Activated CD8-positive, alpha-beta memory T cell treated with anti-CD3 and anti-CD28 coated beads, Interleukin-2, amount 50 U/mL, for 1 hour (primary cell): ENCODE measurements around the gene SLC22A4.

Experiments
- DNase-seq: peaks from one replicate; pipeline ENCODE4 v3.0.0-alpha.2; 2020; ENCODE audit errors: extremely low read depth

SLC22A4 gene

GRCh38 chr5:132300577-132301343 is 6.6 kb downstream of the SLC22A4 start:
- no peak for DNase-seq

GRCh38 chr5:132301344-132302271 is 7.4 kb downstream of the SLC22A4 start:
- no peak for DNase-seq

GRCh38 chr5:132302413-132302812 is 8.2 kb downstream of the SLC22A4 start:
- DNase-seq = no peak

DNA sequence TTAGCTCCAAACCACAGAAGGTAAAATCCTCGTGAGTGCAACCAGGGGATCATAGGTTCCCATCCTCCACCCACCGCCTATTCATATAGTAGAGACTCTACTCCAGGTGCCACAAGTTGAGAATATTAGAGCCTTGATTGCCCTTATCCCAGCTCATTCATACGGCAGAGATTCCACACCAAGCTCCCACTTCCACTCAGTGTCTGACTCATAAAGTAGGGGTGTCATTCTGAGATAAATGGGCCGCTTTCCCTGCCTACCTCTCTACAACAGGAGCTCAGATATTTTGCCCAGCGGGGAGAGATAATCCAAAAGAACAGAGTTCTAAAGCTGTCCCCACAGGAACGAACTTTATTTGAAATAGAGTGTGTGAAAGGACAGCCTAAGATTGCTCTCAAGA is 9.4 kb downstream of the SLC22A4 start:
- DNase-seq = no peak

DNA sequence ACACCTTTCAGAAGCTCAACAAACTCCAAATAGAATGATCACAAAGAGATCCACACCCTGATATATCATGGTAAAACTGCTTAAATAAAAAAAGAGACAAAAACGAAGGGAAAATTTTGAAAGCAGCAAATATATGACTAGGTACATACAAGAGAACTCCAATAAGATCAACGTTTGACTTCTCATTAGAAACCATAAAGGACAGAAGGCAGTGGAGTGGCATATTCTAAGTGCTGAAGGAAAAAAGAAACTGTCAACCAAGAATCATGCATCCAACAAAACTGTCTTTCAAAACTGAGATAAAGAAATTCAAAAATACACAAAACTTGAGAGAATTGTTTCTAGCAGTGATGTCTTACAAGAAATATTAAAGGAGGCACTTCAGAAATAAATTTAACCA is 11.2 kb downstream of the SLC22A4 start:
- DNase-seq = no peak

DNA sequence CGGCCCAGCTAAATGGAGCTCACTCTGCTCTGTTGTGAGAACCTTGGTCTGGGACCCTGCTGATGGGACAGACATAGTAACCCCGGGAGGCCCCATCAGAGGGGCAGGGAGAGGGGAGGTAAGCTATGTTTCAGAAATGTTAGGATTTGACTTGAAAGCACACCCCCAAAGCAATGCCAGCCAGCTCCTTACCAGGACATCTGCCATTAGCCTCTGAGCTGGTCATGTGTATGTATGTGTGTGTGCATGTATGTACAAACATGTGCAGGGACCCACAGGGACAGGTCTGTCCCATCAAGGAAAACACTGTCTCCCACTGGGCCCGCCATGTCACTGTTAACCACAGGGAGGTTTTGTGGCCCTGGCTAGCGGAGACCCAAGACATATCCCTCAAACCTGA is 14.5 kb downstream of the SLC22A4 start:
- no peak for DNase-seq

DNA sequence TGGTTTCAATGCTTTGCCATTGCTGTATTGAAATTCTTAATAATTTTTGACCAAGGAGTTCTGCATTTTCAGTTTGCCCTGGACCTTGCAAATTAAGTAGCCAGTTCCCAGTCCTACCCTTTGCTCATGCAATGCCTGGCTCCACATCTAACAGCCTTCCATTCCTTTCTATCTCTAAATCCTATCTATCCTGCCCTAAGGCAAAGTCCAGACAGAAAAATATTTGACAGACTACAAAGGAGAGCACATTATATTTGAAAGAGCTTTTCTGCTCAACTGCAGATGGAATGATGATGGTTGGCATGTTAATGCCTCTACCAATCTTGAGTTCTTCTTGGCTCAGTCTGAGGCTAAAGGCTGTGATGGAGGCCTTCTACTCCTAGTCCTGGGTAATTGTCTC is 15.5 kb downstream of the SLC22A4 start:
- DNase-seq = no peak

GRCh38 chr5:132310141-132310834 is 16.1 kb downstream of the SLC22A4 start:
- no peak for DNase-seq

GRCh38 chr5:132313366-132313765 is 19.2 kb downstream of the SLC22A4 start:
- no peak for DNase-seq

- no peak for DNase-seq
These were observed 19.8 kb downstream of the SLC22A4 start for GRCh38 chr5:132313961-132314432.

DNA sequence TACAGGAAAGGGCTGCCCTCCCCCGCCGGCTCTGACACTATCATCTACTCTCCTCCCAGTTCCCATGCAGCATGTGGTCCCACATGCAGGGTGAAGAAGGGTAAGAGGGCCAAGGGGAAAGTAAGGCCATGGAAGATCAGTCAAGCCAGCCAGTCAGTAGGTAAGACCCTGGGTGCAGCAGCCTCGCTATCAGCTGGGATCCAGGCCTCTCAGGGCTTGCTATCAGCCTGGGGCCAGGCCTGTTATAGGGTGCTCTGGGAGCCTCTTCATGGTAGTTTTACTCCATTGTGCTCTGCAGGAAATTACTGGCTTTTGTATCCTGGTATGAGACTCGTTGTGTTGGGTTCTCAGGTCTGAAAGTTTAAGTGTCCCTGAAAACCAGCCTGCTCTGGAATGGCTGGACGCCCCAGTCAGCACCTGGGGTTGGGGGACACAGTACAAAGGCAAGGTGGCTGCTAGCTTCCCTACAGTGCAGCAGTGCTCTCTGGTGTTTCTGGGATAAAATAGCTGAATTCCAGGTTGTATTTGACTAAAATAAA is 21.4 kb downstream of the SLC22A4 start:
- no peak for DNase-seq

- DNase-seq = no peak
These were observed 25.8 kb downstream of the SLC22A4 start for GRCh38 chr5:132319975-132320374.

- no peak for DNase-seq
These were observed 27.0 kb downstream of the SLC22A4 start for GRCh38 chr5:132321109-132321721.

- DNase-seq = no peak
These were observed 28.1 kb downstream of the SLC22A4 start for GRCh38 chr5:132322266-132322665.

DNA sequence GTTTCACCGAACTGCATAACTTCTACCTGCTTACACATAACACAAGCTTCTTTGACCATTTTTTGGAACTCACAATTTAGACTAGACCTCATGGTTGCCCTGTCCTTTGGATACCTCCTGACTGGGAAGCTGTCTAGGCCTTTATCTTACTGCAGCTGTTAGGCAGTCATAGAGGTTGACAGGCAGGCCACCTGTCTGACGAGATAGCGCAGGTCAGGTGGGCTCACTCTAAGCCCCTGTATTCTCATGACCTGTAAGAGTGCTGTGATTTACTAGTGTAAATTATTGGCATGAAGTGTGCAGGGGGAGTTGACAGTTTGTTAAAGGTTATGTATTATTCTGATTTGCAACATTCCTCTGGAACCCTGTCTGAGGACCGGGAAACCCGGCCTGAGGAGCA is 29.0 kb downstream of the SLC22A4 start:
- DNase-seq = no peak

DNA sequence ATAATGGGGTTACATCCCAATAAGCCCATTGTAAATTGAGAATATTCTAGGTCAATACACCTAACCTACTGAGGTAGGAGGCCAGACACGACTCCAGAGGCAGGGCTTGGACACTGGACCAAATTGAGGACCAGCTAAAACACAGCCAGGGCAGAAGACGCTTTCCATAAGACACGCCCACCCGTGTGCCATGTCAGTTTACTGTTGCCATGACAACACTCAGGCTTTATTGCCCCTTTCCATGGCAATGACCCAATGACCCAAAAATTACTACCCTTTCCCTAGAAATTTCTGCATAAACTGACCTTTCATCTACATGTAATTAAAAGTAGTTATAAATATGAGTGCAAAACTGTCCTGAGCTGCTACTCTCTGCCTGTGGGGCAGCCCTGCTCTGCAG is 31.5 kb downstream of the SLC22A4 start:
- DNase-seq = no peak

DNA sequence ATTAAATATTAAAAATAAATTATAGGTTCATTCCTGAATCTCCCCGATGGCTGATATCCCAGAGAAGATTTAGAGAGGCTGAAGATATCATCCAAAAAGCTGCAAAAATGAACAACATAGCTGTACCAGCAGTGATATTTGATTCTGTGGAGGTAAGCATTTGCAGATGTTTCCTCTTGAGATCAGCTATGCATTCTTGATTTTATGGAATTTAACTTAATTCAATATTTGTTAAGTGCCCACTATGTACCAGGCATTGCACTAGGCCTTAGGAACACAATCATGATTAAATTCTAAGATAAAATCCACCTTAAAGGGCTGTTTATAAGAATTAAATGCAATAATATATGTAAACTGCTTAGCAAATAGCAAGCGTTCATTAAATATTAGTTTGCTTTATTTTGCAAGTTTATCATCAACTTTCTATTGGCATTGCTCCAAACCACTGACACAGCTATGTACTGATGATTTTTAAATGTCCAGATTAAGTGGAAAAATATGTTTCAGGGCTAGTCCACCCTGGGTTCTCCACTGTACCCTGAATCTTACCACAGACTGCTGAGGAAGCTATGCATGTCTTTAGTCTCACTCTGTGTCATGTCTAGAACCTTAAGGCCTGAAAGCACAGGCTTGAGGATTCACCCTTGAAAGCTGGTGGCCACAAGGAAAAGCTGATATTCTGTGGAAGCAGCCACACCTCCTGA is 33.2 kb downstream of the SLC22A4 start:
- no peak for DNase-seq

DNA sequence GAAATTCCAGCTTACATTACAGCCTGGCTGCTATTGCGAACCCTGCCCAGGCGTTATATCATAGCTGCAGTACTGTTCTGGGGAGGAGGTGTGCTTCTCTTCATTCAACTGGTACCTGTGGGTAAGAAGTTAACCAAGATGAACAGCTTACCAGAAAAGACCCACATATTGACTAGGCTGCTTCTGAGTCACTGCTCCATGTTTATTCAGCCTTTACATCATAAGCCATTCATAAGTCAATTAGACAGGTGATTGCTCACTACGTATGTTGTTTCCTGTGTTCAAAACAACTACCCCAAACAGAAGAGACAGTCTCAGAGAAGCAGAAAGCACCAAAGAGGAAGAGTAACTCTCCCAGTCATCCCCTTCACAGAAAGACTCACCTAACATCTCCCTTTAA is 40.6 kb downstream of the SLC22A4 start:
- DNase-seq = no peak

GRCh38 chr5:132335402-132335801 is 41.2 kb downstream of the SLC22A4 start:
- no peak for DNase-seq

GRCh38 chr5:132339502-132339901 is 45.3 kb downstream of the SLC22A4 start:
- no peak for DNase-seq
